ENCODE data around the gene PER3.

Gene PER3

GRCh38 chr1:7777591-7777990 lies 6.5 kb upstream of the PER3 start:
- TF ChIP-seq, protein P1, sequence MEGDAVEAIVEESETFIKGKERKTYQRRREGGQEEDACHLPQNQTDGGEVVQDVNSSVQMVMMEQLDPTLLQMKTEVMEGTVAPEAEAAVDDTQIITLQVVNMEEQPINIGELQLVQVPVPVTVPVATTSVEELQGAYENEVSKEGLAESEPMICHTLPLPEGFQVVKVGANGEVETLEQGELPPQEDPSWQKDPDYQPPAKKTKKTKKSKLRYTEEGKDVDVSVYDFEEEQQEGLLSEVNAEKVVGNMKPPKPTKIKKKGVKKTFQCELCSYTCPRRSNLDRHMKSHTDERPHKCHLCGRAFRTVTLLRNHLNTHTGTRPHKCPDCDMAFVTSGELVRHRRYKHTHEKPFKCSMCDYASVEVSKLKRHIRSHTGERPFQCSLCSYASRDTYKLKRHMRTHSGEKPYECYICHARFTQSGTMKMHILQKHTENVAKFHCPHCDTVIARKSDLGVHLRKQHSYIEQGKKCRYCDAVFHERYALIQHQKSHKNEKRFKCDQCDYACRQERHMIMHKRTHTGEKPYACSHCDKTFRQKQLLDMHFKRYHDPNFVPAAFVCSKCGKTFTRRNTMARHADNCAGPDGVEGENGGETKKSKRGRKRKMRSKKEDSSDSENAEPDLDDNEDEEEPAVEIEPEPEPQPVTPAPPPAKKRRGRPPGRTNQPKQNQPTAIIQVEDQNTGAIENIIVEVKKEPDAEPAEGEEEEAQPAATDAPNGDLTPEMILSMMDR (conservative IDR thresholded peaks at IDR 0.05; ENCODE audit: low read length): no peak
- H3K4me3 ChIP-seq (ENCODE audit: low read length): no peak overlapping the region
- no peak for DNase-seq (ENCODE audit: low read depth)

GRCh38 chr1:7778133-7778628 lies 5.9 kb upstream of the PER3 start:
- TF ChIP-seq, protein P1 (conservative IDR thresholded peaks at IDR 0.05; ENCODE audit: low read length): no peak
- no peak for DNase-seq (ENCODE audit: low read depth)
- no peak overlapping the region for H3K4me3 ChIP-seq (ENCODE audit: low read length)

DNA sequence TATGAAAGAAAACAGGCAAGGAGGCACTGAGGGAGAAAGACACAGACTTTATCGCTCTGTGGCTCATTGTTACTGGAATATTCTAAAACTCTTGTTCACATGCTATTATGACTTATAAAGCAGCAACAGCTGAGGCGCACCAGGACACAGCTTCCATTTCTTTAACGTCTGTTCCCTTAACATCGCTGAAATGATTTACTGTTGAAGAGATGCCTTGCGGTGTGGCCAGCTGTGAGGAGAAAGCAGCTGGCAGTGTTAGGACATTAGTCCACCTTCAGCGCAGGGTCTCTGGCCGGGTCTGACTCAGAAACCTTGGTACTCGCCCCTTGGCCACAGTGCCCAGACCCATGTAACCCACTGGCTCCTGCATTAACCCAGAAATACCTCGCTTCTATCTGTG lies 3.1 kb upstream of the PER3 start:
- no peak for DNase-seq (ENCODE audit: low read depth)
- TF ChIP-seq, protein P1 (conservative IDR thresholded peaks at IDR 0.05; ENCODE audit: low read length): no peak

DNA sequence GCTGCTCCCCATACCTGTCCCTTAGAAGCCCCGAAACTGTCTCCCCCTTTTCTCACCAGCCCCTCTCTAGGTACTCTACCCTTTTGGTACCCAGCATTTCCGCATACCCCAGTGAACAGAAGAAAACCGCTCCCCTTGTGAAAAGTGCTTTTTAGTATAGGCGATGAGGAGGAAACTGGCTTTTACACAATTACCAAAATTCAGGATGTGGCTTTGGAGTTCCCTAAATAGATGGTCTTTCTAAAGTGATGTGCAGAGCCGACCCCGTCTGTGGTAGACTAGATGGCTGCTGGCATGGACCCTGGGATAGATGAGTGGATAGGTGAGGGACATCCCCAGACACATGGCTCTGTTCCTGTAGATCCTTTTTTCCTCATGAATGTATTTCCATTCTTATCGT lies 2.6 kb upstream of the PER3 start:
- H3K4me3 ChIP-seq (ENCODE audit: low read length): no peak overlapping the region
- no peak for DNase-seq (ENCODE audit: low read depth)
- TF ChIP-seq, protein P1 (conservative IDR thresholded peaks at IDR 0.05; ENCODE audit: low read length): no peak

More for the DNA sequence above, 3.1 kb upstream of the PER3 start:
- H3K4me3 ChIP-seq (ENCODE audit: low read length): no peak overlapping the region

- no peak overlapping the region for H3K4me3 ChIP-seq (ENCODE audit: low read length)
These were observed 2.1 kb upstream of the PER3 start for GRCh38 chr1:7781923-7782495.

GRCh38 chr1:7783178-7783711 lies 846 bp upstream of the PER3 start:
- TF ChIP-seq, protein P1 (conservative IDR thresholded peaks at IDR 0.05; ENCODE audit: low read length): no peak
- peak; percentile 61 for DNase-seq (ENCODE audit: low read depth)
- peak overlapping the region; percentile 62 for H3K4me3 ChIP-seq (ENCODE audit: low read length)

More at GRCh38 chr1:7781923-7782495, 2.1 kb upstream of the PER3 start:
- DNase-seq (ENCODE audit: low read depth): no peak
- TF ChIP-seq, protein P1 (conservative IDR thresholded peaks at IDR 0.05; ENCODE audit: low read length): no peak

DNA sequence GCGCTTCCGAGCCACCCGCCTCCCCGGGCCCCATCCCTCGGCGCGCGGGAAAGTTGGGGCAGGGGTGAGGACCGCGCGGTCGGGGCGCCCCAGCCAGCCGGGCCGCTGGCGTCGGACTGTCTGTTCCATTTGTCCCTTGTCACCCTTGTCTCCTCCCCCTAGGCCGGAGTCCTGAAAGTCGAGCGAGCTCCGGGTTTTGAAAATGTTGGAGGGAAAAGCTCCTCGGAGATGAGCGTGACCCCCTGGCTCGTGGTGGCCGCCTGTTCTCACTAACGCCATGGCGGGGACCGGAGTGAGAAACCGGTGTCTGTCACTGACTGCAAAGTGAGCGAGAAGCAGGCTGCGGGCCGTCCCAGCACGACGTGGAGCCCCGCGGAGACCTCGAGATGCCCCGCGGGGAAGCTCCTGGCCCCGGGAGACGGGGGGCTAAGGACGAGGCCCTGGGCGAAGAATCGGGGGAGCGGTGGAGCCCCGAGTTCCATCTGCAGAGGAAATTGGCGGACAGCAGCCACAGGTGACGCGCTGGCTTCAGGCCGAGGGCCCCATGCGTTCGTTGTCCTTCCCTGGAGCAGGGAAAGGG lies 491 bp downstream of the PER3 start:
- peak overlapping the region; percentile 67 for H3K4me3 ChIP-seq (ENCODE audit: low read length)
- TF ChIP-seq, protein P1 (conservative IDR thresholded peaks at IDR 0.05; ENCODE audit: low read length): no peak
- peak; percentile 9 for DNase-seq (ENCODE audit: low read depth)
